ENCODE measurements around the gene TRIM33. TPM values are rescaled to one million over a fixed set of nuclear protein-coding genes. Genes with fewer than 3 reads are reported as not detected.
"Not testable (repeated sequence)": the region's sequence is repeated elsewhere in the genome, so short reads cannot be mapped to it uniquely, and the experiment has no call there.

TRIM33 gene
- total and polyA plus RNA-seq, 12 donors: 3.5 to 28.7 (median 20.0) TPM

DNA sequence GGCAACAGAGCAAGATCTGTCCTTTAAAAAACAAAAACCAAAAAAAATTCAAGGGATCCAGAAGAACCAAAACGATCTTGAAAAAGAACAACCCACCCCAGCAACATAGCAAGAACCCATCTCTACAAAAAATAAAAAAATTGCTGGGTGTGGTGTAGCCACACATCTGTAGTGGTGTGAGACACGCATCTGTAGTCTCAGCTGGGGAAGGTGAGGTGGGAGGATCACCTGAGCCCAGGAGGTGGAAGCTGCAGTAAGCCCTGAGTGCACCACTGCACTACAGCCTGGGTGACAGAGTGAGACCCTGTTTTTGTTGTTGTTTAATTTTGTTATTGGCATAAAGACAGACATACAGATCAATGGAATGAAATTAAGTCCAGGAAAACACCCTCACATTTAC is 22.3 kb downstream of the TRIM33 start:
- intact Hi-C loops (cut with DNase I): no loop called here
- no peak overlapping the region for H3K27ac ChIP-seq
- H3K36me3 ChIP-seq: peaks cover 0 to 8% (median 0%) of the 10 kb centered on the region in 9 donors
- 84 to 94% methylated on average over 2 of the region's 2 CpGs for WGBS, 2 donors
- H3K27me3 ChIP-seq: no peaks in the 10 kb centered on the region
- DNase-seq: no peak
- no peak for ATAC-seq
- no peak for TF ChIP-seq CTCF (IDR thresholded peaks at IDR 0.05)
- peaks cover 0 to 25% (median 4%) of the 10 kb centered on the region in 11 donors for H3K9me3 ChIP-seq
- no peak overlapping the region for H3K4me3 ChIP-seq
- peaks cover 0 to 27% (median 14%) of the 10 kb centered on the region in 9 donors for H3K4me1 ChIP-seq

DNA sequence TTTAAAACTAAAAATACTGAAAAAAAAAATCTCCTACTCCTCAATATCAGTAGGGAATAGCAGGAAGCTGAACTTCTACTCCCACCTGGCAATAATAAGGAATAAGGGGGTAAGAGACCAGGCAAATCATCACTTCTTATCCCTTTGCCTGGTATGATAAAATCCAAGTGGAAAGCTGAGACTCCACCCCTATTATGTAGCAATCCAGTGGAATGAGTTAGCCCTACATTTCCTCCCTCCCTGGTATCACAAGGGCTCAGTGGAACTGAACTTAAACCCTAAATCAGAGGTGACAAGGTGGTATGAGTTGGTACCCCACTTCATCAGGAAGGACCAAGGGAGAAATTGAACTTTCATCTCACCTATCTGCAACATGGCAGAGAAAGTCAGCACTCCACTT is 25.7 kb downstream of the TRIM33 start:
- intact Hi-C loops (cut with DNase I): no loop called here
- H3K27ac ChIP-seq: no peak overlapping the region
- H3K9me3 ChIP-seq: peaks cover 0 to 6% (median 0%) of the 10 kb centered on the region in 11 donors
- TF ChIP-seq CTCF (IDR thresholded peaks at IDR 0.05): no peak
- H3K4me3 ChIP-seq: no peak overlapping the region
- DNase-seq (no peak), ATAC-seq (peak in 1 of 8 donors; percentile 52)
- no peaks in the 10 kb centered on the region for H3K36me3 ChIP-seq
- peaks cover 0 to 38% (median 14%) of the 10 kb centered on the region in 9 donors for H3K4me1 ChIP-seq
- H3K27me3 ChIP-seq: no peaks in the 10 kb centered on the region

- H3K27me3 ChIP-seq: no peaks in the 10 kb centered on the region
- H3K27ac ChIP-seq: peak overlapping the region in 2 of 10 donors; percentile 13 to 51
- peaks cover 0 to 28% (median 12%) of the 10 kb centered on the region in 9 donors for H3K4me1 ChIP-seq
- no peak overlapping the region for H3K4me3 ChIP-seq
- intact Hi-C loops (cut with DNase I): no loop called here
- DNase-seq (no peak), ATAC-seq (peak in 1 of 8 donors; percentile 42)
- 34 to 42% methylated on average over 3 of the region's 3 CpGs for WGBS, 2 donors
- no peak for TF ChIP-seq CTCF (IDR thresholded peaks at IDR 0.05)
- H3K9me3 ChIP-seq: peaks cover 0 to 13% (median 5%) of the 10 kb centered on the region in 11 donors
- H3K36me3 ChIP-seq: no peaks in the 10 kb centered on the region
Measured at GRCh38 chr1:114482585-114482984, 28.4 kb downstream of the TRIM33 start.

DNA sequence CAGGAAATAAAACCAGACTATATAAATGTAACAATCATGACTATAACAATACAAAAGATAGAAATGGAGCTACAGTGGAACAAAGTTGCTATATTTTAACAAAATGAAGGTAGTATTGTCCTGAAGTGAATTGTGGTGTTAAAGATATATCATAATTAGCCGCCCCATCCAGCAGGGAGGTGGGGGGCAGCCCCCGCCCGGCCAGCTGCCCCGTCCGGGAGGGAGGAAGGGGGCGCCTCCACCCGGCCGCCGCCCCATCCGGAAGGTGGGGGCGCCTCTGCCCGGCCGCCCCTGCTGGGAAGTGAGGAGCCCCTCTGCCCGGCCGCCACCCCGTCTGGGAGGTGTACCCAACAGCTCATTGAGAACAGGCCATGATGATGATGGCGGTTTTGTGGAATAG is 31.4 kb downstream of the TRIM33 start:
- H3K27me3 ChIP-seq; intact Hi-C loops (cut with DNase I); H3K36me3 ChIP-seq; DNase-seq; ATAC-seq; H3K4me3 ChIP-seq; H3K27ac ChIP-seq: not testable (repeated sequence)
- H3K9me3 ChIP-seq: peaks cover 0 to 13% (median 5%) of the 10 kb centered on the region in 11 donors
- 95 to 97% methylated on average over 17 of the region's 17 CpGs for WGBS, 2 donors
- peaks cover 0 to 35% (median 4%) of the 10 kb centered on the region in 9 donors for H3K4me1 ChIP-seq

- Histone ChIP-seq H3K4me1 (peaks cover 0 to 34% (median 4%) of the 10 kb centered on the region in 9 donors), H3K4me3 (no peak overlapping the region), H3K27ac (no peak overlapping the region), H3K27me3 (no peaks in the 10 kb centered on the region), H3K36me3 (no peaks in the 10 kb centered on the region), H3K9me3 (peaks cover 0 to 13% (median 5%) of the 10 kb centered on the region in 11 donors)
- TF ChIP-seq CTCF (IDR thresholded peaks at IDR 0.05): no peak
- intact Hi-C loops (cut with DNase I): no loop called here
- ATAC-seq: no peak
- WGBS, 2 donors: 96 to 99% methylated on average over 2 of the region's 2 CpGs
- no peak for DNase-seq
Measured at GRCh38 chr1:114479134-114479533, 31.9 kb downstream of the TRIM33 start.
